Osteocyte (in vitro differentiated cells): ENCODE data around the gene BBOX1. TPM values are rescaled to one million over a fixed set of nuclear protein-coding genes. Genes with fewer than 3 reads are reported as not detected.
A peak's percentile ranks its signal among the peaks of the same experiment; 100 is the strongest.

ENCODE experiments used
- DNase-seq: peaks from one replicate; pipeline ENCODE4 v3.0.0; 2021; ENCODE audit warnings: mixed read lengths; ENCODE audit not compliant: unreplicated experiment; ENCODE audit errors: extremely low spot score
- H3K27ac Mint-ChIP-seq: one replicate; pipeline ENCODE4 v1.8.0; 2021; ENCODE audit warnings: mild to moderate bottlenecking, mixed read lengths; ENCODE audit not compliant: unreplicated experiment
- H3K27me3 Mint-ChIP-seq: one replicate; pipeline ENCODE4 v1.8.0; 2021; ENCODE audit warnings: mixed read lengths; ENCODE audit not compliant: unreplicated experiment
- H3K36me3 Mint-ChIP-seq: one replicate; pipeline ENCODE4 v1.8.0; 2021; ENCODE audit warnings: mixed read lengths; ENCODE audit not compliant: unreplicated experiment
- H3K4me1 Mint-ChIP-seq: one replicate; pipeline ENCODE4 v1.8.0; 2021; ENCODE audit warnings: mixed read lengths; ENCODE audit not compliant: unreplicated experiment
- H3K4me3 Mint-ChIP-seq: one replicate; pipeline ENCODE4 v1.8.0; 2021; ENCODE audit warnings: mild to moderate bottlenecking, moderate library complexity, mixed read lengths; ENCODE audit not compliant: unreplicated experiment
- H3K9me3 Mint-ChIP-seq: one replicate; pipeline ENCODE4 v1.8.0; 2021; ENCODE audit warnings: mixed read lengths; ENCODE audit not compliant: unreplicated experiment
- total RNA-seq: library from RNA; stranded (reverse); gene quantifications from 2 replicates; pipeline ENCODE4 v1.2.1, GENCODE V29; 2021
- TF ChIP-seq, protein P1 (sequence below): fragments of 200-600 bp; sonication (generic); IDR thresholded peaks from 2 replicates; pipeline ENCODE4 v1.5.0; 2021; ENCODE audit warnings: antibody characterized with exemption, mild to moderate bottlenecking, moderate library complexity

Gene BBOX1
- total RNA-seq, 1 donor from 2014 or later: 2.6 TPM

DNA sequence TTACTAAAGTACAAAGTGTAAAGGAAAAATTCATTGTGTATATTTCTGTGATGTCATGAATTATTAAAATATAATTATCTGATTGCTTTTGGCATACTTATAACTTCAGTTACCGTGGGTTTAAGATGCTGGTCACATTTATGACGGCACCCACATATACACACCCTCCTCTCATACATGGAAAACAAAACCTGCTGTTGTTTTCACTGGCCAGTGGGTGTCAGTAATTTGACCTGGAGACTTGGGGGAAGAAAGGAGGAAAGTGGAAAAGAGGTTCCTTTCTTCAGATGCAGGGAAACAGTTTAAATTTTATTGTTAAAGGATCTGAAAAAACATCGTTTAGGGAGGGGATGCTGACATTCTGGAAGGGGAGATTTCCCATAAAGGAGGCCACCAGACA lies 742 bp upstream of the BBOX1 start:
- no peak for DNase-seq
- H3K4me1 Mint-ChIP-seq: peaks cover 18% of the 10 kb centered on the region
- H3K27ac Mint-ChIP-seq: peak overlapping the region; percentile 38
- peaks cover 8% of the 10 kb centered on the region for H3K27me3 Mint-ChIP-seq
- H3K9me3 Mint-ChIP-seq: peaks cover 42% of the 10 kb centered on the region
- peaks cover 15% of the 10 kb centered on the region for H3K36me3 Mint-ChIP-seq
- TF ChIP-seq, protein P1, sequence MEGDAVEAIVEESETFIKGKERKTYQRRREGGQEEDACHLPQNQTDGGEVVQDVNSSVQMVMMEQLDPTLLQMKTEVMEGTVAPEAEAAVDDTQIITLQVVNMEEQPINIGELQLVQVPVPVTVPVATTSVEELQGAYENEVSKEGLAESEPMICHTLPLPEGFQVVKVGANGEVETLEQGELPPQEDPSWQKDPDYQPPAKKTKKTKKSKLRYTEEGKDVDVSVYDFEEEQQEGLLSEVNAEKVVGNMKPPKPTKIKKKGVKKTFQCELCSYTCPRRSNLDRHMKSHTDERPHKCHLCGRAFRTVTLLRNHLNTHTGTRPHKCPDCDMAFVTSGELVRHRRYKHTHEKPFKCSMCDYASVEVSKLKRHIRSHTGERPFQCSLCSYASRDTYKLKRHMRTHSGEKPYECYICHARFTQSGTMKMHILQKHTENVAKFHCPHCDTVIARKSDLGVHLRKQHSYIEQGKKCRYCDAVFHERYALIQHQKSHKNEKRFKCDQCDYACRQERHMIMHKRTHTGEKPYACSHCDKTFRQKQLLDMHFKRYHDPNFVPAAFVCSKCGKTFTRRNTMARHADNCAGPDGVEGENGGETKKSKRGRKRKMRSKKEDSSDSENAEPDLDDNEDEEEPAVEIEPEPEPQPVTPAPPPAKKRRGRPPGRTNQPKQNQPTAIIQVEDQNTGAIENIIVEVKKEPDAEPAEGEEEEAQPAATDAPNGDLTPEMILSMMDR: no peak
- H3K4me3 Mint-ChIP-seq: no peak overlapping the region

DNA sequence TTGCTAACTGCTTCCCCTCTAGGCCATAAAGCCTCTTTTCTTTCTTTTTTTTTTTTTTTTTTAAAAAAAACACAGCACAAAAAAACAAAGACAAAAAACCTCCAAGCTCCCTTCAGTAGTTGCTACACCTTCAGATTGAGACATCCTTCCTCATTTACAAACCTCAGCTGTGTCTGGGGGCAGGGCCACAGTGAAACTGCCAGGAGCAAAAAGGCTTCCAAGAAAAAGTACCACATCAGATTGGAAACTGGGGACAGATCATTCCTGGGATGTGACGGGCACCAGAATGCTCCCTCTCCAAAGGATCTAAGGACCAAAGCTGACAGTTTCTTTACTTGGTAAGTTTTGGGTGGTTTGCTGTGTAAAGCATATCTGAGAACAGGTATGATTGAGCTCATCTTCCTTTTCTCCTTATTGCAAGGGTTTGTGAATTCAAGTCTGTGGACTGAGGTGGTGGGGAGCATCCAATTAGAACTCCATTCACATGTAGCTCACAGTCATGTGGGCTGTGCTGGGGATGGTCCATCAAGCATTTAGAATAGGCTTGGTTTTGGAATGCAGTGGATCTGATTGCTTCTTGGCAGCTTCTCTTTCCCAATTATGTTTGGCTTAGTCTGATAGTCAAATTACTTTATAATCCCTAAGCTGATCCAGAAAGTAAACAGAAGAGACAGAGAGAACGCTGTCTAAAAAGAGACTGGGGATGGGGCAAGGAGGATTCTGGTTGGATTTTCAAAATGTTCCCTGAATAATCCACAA lies 705 bp downstream of the BBOX1 start:
- Mint-ChIP-seq H3K9me3 (peaks cover 28% of the 10 kb centered on the region), H3K27ac (peak overlapping the region; percentile 2), H3K4me1 (peaks cover 18% of the 10 kb centered on the region), H3K4me3 (no peak overlapping the region), H3K27me3 (peaks cover 4% of the 10 kb centered on the region), H3K36me3 (peaks cover 10% of the 10 kb centered on the region)
- no peak for DNase-seq
- TF ChIP-seq, protein P1: no peak

DNA sequence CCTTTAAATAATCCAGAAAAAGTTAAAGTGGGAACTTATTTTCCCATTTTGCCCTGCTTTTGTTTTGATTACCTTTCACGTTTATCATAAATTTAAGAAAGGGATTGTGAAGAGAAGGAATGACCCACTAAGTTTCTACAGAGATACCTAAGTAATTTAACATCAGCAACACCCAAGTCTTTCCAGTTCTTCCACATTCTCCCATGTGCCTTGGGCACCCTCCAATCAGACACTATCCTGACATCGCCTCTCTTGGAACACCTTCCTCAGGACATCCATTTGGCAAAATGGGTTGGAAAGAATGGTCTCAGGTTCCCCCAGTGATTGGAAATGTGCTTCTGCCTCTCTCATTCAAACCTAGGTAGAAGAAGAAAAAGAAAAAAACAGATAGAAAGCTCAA lies 6.3 kb downstream of the BBOX1 start:
- Mint-ChIP-seq H3K4me1 (no peaks in the 10 kb centered on the region), H3K27ac (no peak overlapping the region)
- no peak for DNase-seq

DNA sequence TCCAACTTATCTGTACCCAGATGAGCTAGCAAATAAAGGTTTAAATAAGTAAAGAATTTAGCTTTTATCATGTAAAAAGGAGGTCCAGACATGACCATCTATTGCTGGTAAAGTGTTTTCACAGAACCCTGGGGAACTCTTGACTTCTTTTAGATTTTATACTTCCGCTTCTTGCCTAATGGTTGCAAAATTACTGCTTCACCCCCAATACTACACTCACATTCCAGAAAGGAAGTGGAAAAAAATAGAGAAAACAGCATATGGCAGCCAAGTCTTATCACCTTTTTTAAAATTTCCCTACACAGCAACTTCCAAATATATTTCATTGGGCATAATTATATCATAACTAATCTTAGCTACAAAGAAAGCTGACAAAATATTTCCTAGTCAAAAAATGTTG lies 12.1 kb downstream of the BBOX1 start:
- Mint-ChIP-seq H3K27ac (no peak overlapping the region), H3K4me1 (peaks cover 19% of the 10 kb centered on the region), H3K27me3 (no peaks in the 10 kb centered on the region), H3K36me3 (peaks cover 12% of the 10 kb centered on the region), H3K9me3 (peaks cover 16% of the 10 kb centered on the region), H3K4me3 (no peak overlapping the region)
- DNase-seq: no peak
- TF ChIP-seq, protein P1: no peak

More for the DNA sequence above, 6.3 kb downstream of the BBOX1 start:
- H3K9me3 Mint-ChIP-seq: peaks cover 22% of the 10 kb centered on the region
- H3K4me3 Mint-ChIP-seq: no peak overlapping the region
- H3K36me3 Mint-ChIP-seq: peaks cover 12% of the 10 kb centered on the region
- TF ChIP-seq, protein P1: no peak
- no peaks in the 10 kb centered on the region for H3K27me3 Mint-ChIP-seq

DNA sequence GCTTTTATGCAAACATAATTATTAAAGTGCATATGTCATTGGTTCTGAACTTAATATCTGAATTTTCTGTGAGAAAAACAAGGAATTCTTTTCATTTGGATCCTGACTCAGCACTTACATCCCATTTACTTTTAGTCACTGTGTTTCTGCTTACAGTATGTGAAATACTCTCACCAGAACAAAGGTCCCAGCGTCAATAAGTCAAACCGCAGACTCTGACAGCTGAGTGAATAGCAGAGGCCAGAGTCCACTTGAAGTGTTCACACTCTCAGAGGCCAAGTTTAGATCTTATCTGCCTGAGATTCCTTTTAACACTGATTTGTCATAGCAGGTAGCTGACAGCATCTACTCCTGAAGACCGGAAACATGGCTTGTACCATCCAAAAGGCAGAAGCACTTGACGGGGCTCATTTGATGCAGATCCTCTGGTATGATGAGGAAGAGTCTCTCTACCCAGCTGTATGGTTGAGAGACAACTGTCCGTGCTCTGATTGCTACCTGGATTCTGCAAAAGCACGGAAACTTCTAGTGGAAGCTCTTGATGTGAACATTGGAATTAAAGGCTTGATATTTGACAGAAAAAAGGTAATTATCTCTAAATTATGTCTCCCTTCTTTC lies 14.6 kb downstream of the BBOX1 start:
- TF ChIP-seq, protein P1: no peak
- DNase-seq: no peak
- H3K4me3 Mint-ChIP-seq: no peak overlapping the region
- H3K4me1 Mint-ChIP-seq: peaks cover 28% of the 10 kb centered on the region
- H3K27ac Mint-ChIP-seq: peak overlapping the region; percentile 44
- H3K27me3 Mint-ChIP-seq: no peaks in the 10 kb centered on the region
- peaks cover 8% of the 10 kb centered on the region for H3K36me3 Mint-ChIP-seq
- H3K9me3 Mint-ChIP-seq: peaks cover 11% of the 10 kb centered on the region
